Ectodermal cell (in vitro differentiated cells): ENCODE data around the gene MCFD2.
"Not testable (repeated sequence)": the region's sequence is repeated elsewhere in the genome, so short reads cannot be mapped to it uniquely, and the experiment has no call there.

Experiments
- H3K27ac ChIP-seq: 2 replicates; pipeline ENCODE4 v1.7.0; 2013; ENCODE audit warnings: mild to moderate bottlenecking, low read depth, low read length; ENCODE audit not compliant: insufficient read depth, poor library complexity, severe bottlenecking
- H3K27me3 ChIP-seq: 2 replicates; pipeline ENCODE4 v1.7.0; 2013; ENCODE audit warnings: mild to moderate bottlenecking, low read length; ENCODE audit not compliant: insufficient read depth, control insufficient read depth, poor library complexity, severe bottlenecking
- H3K36me3 ChIP-seq: one replicate; pipeline ENCODE4 v1.7.0; 2013; ENCODE audit warnings: low read length; ENCODE audit not compliant: control insufficient read depth, insufficient read depth
- H3K4me1 ChIP-seq: one replicate; pipeline ENCODE4 v1.7.0; 2013; ENCODE audit warnings: low read length; ENCODE audit not compliant: control insufficient read depth, insufficient read depth
- H3K4me3 ChIP-seq: 2 replicates; pipeline ENCODE4 v1.7.0; 2013; ENCODE audit warnings: low read depth, low read length, control low read depth; ENCODE audit not compliant: insufficient read depth
- H3K9me3 ChIP-seq: 2 replicates; pipeline ENCODE4 v1.7.0; 2013; ENCODE audit warnings: mild to moderate bottlenecking, low read length, moderate library complexity; ENCODE audit not compliant: control insufficient read depth
- WGBS, 2 experiments: methylation state at CpG; one replicate each; pipeline ENCODE4 v1.1.7; 2013; ENCODE audit warnings: missing lambda C conversion rate in 2 of 2; 5-methylcytosine and 5-hydroxymethylcytosine counted together

The MCFD2 gene

DNA sequence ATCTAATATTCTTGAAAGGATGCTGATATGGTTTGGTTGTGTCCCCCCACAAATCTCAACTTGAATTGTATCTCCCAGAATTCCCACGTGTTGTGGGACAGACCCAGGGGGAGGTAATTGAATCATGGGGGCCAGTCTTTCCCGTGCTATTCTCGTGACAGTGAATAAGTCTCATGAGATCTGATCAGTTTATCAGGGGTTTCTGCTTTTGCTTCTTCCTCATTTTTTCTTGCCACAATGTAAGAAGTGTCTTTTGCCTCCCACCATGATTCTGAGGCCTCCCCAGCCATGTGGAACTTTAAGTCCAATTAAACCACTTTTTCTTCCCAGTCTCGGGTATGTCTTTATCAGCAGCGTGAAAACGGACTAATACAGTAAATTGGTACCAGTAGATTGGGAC lies 12.6 kb downstream of the MCFD2 start:
- H3K27me3 ChIP-seq, H3K27ac ChIP-seq, H3K4me1 ChIP-seq, H3K9me3 ChIP-seq, H3K4me3 ChIP-seq: not testable (repeated sequence)
- peaks cover 21% of the 10 kb centered on the region for H3K36me3 ChIP-seq
- 92 to 97% methylated on average over 6 of the region's 6 CpGs for WGBS, 2 experiments

DNA sequence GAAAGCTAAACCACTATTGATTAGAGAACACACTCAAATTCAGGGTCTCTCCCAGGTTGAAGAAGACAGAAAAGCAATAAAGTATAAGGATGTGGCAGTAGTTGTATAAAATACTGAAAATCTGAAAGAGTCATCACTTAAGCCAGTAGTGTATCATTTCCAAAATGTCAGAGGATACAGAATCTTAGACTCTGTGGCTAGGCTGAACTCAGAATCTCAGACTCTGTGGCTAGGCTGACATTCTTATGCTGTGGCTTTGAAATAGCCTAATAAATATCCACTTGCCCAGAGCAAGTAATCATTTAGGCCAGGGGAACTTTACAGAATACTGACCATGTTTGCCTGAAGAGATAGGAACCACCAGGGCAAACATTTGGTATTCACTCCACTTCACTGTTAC lies 13.1 kb downstream of the MCFD2 start:
- Histone ChIP-seq H3K4me1 (no peaks in the 10 kb centered on the region), H3K9me3 (no peaks in the 10 kb centered on the region), H3K27me3 (no peaks in the 10 kb centered on the region), H3K27ac (no peak overlapping the region), H3K4me3 (no peak overlapping the region), H3K36me3 (peaks cover 16% of the 10 kb centered on the region)

DNA sequence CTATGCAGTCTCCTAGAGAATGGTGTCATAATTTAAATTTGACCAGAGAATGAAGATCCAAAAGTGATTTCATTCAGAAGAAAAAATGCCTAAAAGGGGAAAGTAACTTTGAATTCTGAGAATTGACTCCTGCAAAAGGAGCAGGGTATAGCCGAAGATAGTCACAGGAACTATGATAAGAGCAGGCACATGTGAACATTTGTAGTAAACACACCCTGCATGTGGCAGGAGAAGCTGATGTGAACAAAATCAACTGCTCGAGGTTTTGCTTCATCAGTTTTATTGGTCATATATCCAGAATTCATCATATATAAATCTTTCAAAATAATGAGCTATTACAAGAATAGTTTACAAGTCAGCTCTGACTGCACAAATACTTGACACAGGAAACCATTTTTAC lies 14.0 kb downstream of the MCFD2 start:
- H3K4me1 ChIP-seq: no peaks in the 10 kb centered on the region
- H3K4me3 ChIP-seq: no peak overlapping the region
- H3K27ac ChIP-seq: no peak overlapping the region
- no peaks in the 10 kb centered on the region for H3K9me3 ChIP-seq
- peaks cover 14% of the 10 kb centered on the region for H3K36me3 ChIP-seq
- no peaks in the 10 kb centered on the region for H3K27me3 ChIP-seq
- 96 to 97% methylated on average over 2 of the region's 2 CpGs for WGBS, 2 experiments

DNA sequence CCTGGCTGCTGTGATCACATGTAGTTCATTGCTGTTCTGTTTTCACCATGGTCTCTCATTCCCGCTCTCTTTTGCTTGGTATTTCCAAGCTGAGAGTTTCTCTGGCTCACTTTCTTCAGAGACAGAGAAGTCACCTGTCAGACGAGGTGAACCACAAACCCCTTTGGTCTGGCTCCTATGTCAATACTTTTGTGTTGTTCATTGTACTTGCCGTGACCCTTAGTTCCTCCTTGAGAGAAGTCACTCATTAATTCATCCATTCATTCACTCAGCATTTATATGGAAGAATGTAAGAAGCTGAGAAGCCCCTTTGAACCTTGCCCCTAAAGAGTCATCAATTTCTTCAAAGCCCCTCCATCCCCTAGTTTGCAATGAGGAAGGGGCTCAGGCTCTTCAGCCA lies 15.2 kb downstream of the MCFD2 start:
- Histone ChIP-seq H3K4me3 (no peak overlapping the region), H3K27ac (no peak overlapping the region), H3K9me3 (no peaks in the 10 kb centered on the region), H3K4me1 (no peaks in the 10 kb centered on the region), H3K36me3 (peaks cover 5% of the 10 kb centered on the region), H3K27me3 (no peaks in the 10 kb centered on the region)
- WGBS, 2 experiments: 79 to 89% methylated on average over 3 of the region's 3 CpGs

DNA sequence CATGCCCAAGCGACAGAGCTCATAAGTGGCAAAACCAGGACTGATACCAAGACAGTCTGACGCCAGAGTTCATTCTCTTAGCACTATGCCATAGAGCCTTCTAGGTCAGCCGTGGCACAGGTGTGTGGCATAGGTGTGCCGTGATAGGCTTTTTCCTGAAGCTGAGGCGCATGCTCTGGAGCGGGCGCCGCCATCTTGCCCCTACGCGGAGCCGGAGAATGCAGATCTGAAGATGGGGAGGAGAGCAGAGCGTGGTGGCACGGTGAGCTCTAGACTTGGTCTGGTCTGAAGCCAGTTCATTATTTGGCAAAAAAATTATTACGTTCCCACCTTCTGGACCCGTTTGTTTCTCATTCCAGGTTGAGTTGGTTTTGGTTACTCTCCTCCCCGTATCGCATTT lies 16.6 kb downstream of the MCFD2 start:
- no peaks in the 10 kb centered on the region for H3K27me3 ChIP-seq
- no peak overlapping the region for H3K27ac ChIP-seq
- no peaks in the 10 kb centered on the region for H3K36me3 ChIP-seq
- 95 to 96% methylated on average over 17 of the region's 17 CpGs for WGBS, 2 experiments
- H3K9me3 ChIP-seq: no peaks in the 10 kb centered on the region
- H3K4me1 ChIP-seq: no peaks in the 10 kb centered on the region
- no peak overlapping the region for H3K4me3 ChIP-seq

DNA sequence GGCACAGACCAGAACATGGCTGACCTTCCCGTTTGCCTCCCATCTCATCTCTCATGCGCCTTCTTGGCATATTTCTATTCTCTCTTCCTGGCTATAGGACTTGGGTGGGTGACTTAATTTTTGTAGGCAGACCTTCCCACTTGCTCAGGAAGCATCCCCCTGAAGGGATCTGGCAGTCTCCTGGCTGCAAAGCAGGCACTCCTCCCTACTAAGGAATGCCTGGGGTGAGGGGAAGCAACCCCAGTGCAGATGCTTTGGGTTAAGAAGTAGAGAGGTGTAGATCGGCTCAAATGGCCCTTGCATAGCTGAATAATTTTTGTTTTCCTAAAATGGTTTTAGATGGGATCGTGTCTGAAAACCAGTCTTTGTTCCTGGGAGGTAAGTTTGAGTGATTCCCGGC lies 17.6 kb downstream of the MCFD2 start:
- H3K27me3 ChIP-seq: no peaks in the 10 kb centered on the region
- H3K4me3 ChIP-seq: no peak overlapping the region
- H3K36me3 ChIP-seq: no peaks in the 10 kb centered on the region
- 85 to 87% methylated on average over 5 of the region's 5 CpGs for WGBS, 2 experiments
- H3K4me1 ChIP-seq: no peaks in the 10 kb centered on the region
- H3K9me3 ChIP-seq: no peaks in the 10 kb centered on the region
- no peak overlapping the region for H3K27ac ChIP-seq

DNA sequence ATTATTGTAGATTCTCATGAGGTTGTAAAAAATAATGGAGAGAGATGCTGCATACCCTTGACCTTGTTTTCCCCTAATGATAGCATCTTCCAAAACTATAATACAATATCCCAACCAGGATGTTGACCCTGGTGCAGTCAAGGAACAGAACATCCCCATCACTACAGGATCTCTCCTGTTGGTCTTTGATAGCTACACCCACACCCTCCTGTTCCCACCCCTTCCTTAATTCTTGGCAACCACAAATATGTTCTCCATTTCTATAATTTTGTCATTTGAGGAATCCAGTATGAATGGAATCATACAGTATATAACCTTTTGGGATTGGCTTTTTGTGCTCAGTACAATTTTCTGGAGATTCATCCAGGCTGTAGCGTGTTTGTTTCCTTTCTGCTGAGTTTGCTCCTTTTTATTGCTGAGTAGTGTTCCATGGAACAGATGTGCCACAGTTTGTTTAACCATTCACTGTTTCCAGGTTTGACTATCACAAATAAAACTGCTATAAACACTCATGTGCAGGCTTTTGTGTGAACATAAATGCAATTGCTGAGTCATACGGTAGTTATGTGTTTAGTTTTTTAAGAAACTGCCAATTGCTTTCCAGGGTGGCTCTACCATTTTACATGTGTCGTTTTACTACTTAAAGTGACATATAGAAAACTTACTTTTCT lies 22.2 kb downstream of the MCFD2 start:
- H3K36me3 ChIP-seq: no peaks in the 10 kb centered on the region
- H3K27me3 ChIP-seq: no peaks in the 10 kb centered on the region
- no peaks in the 10 kb centered on the region for H3K9me3 ChIP-seq
- 94 to 97% methylated on average over 3 of the region's 3 CpGs for WGBS, 2 experiments
- no peaks in the 10 kb centered on the region for H3K4me1 ChIP-seq
- H3K4me3 ChIP-seq: no peak overlapping the region
- no peak overlapping the region for H3K27ac ChIP-seq

DNA sequence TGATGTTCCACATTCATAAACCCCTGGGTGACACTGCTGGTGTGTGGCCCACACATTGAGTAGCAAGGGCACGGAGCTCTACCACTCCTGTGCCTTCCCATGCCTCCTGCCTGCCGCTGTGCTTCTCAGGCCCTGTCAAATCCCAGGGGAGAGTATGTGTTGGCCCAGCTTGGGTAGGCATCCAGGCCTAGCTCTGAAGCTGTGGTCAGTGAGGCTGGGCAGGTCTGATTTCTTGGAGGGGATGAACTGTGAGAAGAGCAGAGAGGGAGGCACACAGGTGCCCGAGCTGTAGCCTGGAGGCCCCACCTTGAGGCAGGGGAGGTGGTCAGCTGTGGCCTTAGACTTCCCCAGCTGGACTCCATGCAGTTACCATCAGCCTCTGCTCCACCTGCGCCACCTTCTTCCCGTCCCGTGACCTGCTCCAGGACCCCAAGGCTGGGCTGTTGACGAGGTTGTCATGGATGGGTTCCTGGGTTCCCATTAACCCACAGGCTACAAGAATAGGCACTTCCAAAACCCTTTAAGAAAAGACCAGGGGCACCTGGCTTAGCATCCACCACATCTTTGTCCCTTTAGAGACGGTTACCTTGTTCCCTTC lies 23.6 kb downstream of the MCFD2 start:
- no peaks in the 10 kb centered on the region for H3K4me1 ChIP-seq
- no peaks in the 10 kb centered on the region for H3K36me3 ChIP-seq
- no peak overlapping the region for H3K4me3 ChIP-seq
- H3K27me3 ChIP-seq: no peaks in the 10 kb centered on the region
- 95 to 96% methylated on average over 8 of the region's 8 CpGs for WGBS, 2 experiments
- no peaks in the 10 kb centered on the region for H3K9me3 ChIP-seq
- no peak overlapping the region for H3K27ac ChIP-seq

DNA sequence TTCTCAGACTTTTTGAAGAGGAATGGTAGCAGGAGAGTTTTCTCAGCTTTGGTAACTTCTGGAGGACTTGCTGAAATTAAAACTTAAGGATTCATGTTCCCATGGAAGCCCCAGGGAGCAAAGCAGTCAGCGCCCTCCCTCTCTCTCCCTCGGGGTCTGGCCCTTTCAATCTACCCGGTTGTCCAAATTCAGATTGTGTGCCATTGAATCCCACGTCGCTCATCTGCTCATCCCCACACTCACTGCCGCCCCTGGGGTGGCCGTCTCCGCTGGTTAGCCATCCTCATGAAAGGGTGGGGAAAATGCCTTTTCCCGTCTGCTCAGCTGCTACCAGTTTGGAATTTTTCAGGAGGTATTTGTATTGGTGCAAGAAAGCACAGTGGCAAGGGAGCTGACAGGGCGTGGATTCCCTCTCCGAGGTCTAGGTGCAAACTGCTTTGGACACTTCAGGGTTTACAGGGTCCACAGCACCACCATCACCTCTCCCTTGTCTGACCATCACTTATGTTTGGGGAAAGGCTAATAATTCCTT lies 27.1 kb downstream of the MCFD2 start:
- Histone ChIP-seq H3K4me3 (no peak overlapping the region), H3K9me3 (no peaks in the 10 kb centered on the region), H3K4me1 (no peaks in the 10 kb centered on the region), H3K27me3 (no peaks in the 10 kb centered on the region), H3K27ac (no peak overlapping the region), H3K36me3 (no peaks in the 10 kb centered on the region)
- 76 to 82% methylated on average over 11 of the region's 11 CpGs for WGBS, 2 experiments

DNA sequence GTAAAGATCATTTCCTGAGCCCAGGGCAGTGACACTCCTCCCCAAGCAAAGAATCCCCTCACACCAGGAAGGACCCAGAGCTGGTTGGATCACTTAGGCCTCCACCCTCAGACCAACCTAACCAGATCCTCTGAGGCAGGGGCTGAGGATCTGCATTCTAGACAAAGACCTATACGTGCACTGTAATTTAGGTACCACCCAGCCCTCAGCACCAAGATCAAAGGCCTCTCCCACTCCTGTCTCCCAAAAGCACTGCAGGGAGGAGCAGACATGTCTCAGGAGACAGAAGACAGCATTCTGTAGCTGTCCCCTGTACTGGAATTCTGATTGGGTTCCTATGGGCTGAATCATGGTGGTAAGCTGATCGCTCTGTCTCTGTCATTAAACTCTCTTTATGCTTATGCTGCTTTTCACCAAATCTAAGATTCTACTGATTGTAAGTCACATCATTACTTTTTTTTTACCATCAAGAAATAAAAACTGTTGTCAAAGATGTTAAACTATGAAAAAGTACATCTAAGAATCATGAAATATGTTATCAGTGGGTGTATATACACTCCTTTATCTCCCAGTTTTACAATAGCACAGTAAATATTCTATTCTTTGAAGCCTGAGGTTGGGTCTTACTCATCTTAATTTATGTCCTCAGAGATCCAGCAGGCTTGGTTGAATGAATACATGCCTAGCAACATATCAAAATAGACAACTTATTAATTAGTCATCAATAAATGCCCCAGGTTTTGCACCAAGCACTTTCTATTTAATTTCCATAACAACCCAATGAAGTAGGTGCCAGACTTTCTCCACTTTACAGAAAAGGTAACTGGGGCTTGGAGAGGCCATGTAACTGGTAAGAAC lies 28.3 kb downstream of the MCFD2 start:
- H3K4me1 ChIP-seq: no peaks in the 10 kb centered on the region
- 92 to 94% methylated on average over 2 of the region's 2 CpGs for WGBS, 2 experiments

More for the DNA sequence above, 28.3 kb downstream of the MCFD2 start:
- Histone ChIP-seq H3K27me3 (no peaks in the 10 kb centered on the region), H3K36me3 (no peaks in the 10 kb centered on the region), H3K9me3 (no peaks in the 10 kb centered on the region), H3K27ac (no peak overlapping the region), H3K4me3 (no peak overlapping the region)
